Uterus (tissue), 2 donors: ENCODE results near the gene FEV.

Experiments used
- POLR2A ChIP-seq, 2 donors: fragments of 450-650 bp; IDR thresholded peaks; one replicate each; pipeline ENCODE4 v1.6.1; 2016; ENCODE audit warnings: antibody characterized with exemption in 2 of 2, mild to moderate bottlenecking in 1 of 2, moderate library complexity in 1 of 2
- TF ChIP-seq, protein P1 (sequence below), 4 experiments: fragments of 200-600 bp in 2 of 4; fragments of 450-650 bp in 2 of 4; sonication (generic) in 2 of 4; IDR thresholded peaks; one replicate each; pipeline ENCODE4 v1.5.1; 2016 to 2019; ENCODE audit warnings: antibody characterized with exemption in 4 of 4, mild to moderate bottlenecking in 2 of 4, moderate library complexity in 1 of 4

DNA sequence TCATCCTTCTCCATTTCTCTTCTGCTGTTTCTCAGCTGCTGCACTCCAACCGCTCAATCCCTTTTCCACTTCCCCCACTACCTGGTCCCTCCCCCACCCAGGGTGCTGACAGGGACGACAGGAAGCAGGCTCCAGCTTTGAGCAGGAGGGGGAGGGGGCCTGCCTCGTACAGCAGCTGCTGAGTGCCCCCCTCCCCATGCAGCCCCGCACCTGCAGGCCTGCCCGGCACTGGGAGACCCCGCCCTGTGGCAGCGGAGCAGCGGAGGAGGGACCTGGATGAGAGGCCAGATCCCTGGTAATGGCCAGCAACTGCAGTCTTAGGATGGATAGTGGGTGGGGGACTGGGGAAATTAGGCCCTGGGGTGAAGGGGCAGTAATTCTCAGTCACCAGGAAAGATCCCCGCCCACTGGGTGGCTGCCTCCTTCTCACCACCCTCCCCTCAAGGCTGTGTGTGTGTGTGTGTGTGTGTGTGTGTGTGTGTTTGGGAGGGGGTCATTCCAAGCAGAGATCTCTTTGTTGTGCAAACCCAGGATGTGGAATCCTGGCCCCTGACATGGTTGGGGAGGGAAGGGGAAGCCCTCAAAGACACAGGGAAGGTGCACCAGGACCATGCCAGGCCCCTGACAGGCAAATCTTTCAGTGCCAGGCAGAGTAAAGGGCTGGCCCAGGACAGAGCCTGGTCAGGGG is 15.0 kb upstream of the FEV start:
- TF ChIP-seq, protein P1, sequence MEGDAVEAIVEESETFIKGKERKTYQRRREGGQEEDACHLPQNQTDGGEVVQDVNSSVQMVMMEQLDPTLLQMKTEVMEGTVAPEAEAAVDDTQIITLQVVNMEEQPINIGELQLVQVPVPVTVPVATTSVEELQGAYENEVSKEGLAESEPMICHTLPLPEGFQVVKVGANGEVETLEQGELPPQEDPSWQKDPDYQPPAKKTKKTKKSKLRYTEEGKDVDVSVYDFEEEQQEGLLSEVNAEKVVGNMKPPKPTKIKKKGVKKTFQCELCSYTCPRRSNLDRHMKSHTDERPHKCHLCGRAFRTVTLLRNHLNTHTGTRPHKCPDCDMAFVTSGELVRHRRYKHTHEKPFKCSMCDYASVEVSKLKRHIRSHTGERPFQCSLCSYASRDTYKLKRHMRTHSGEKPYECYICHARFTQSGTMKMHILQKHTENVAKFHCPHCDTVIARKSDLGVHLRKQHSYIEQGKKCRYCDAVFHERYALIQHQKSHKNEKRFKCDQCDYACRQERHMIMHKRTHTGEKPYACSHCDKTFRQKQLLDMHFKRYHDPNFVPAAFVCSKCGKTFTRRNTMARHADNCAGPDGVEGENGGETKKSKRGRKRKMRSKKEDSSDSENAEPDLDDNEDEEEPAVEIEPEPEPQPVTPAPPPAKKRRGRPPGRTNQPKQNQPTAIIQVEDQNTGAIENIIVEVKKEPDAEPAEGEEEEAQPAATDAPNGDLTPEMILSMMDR (IDR thresholded peaks at IDR 0.05), result no peak
- no peak for TF ChIP-seq POLR2A (IDR thresholded peaks at IDR 0.05)
